CD4-positive, alpha-beta T cell treated with Interleukin-15 for 4 hours (primary cell): ENCODE measurements around the gene CFAP45.
"Not testable (repeated sequence)": the region's sequence is repeated elsewhere in the genome, so short reads cannot be mapped to it uniquely, and the experiment has no call there.

ENCODE experiments used
- DNase-seq: peaks from one replicate; pipeline ENCODE4 v3.0.0-alpha.2; 2020; ENCODE audit warnings: low spot score

The CFAP45 gene

DNA sequence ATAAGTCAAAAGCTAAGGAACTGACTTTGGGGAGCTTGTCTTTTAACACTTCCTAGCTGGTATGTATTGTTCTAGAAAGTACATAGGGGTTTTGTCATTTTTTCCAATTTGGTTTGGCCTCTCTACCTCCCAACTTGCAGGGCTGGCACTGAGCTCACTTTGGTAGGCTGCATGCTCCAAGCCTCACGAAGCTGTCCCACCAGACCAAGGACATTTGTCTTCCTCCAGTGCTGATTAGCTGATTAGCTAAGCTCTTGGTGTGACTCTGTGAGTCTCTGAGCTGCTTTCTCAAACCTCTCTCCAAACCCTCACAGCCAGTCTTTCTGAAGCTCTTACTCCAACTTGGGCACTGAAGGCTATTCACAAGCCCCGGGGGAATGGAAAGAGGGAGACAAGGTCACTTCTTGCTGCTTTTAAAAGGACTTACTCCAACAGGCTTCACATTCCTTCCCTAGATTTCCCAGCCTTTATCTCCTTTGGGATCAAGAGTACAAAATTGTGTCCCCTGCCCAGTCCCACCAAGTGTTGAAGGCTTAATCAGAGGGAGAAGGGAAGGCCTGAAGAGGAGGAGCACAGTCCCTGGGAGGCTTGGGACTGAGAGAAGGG, 893 bp upstream of the CFAP45 start:
- DNase-seq = no peak

DNA sequence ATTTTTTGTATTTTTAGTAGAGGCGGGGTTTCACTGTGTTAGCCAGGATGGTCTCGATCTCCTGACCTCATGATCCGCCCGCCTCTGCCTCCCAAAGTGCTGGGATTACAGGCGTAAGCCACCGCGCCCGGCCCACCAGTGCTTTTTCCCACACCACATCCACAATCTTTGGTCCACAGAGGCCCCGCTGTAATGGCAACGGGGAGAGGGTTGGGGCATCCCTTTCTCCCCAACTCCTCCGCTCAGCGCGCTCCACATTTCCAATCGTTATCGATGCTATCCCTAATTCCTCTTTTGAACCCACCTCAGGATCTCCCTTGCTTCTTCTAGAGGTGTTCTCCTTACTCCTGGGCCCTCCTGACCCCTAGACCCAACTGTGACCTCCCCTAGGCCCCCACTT, 331 bp downstream of the CFAP45 start:
- not testable (repeated sequence) for DNase-seq

DNA sequence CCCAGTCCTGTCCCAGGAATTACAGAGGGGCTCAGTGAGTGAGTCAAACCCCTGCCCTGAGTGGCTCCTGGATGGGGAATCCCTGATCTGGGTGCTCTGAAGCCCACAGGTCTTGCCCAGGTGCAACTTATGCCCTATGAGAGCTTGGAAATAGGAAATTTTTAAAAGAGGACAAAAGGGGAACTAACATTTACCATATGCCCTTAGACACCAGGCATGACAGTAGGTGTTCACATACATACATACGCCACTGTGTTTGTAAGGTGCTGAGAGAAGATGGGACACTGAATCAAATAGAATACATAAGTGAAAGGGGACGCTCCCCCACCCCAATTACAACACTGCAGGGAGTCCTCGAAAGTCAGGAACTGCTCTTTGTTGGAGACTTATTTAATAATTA, 1.4 kb downstream of the CFAP45 start:
- no peak for DNase-seq

DNA sequence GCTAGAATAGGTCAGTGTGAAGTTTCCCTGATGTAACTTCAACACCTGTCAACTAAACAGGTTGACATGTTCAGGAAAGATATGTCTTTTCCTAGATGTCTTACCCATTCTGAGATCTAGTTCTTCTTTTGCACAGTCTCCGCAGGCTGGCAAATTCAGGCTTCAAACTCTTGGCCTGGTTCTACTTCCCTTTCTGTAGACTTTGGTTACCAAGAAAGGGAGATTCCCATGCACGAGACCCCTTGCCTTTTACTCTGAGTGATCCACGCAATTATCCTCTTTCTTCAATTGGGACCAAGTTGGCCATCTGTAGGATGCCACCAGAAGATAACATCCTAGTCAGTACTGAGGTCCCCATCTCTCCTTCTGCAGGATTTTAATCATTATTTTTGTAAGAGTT, 2.0 kb downstream of the CFAP45 start:
- no peak for DNase-seq

DNA sequence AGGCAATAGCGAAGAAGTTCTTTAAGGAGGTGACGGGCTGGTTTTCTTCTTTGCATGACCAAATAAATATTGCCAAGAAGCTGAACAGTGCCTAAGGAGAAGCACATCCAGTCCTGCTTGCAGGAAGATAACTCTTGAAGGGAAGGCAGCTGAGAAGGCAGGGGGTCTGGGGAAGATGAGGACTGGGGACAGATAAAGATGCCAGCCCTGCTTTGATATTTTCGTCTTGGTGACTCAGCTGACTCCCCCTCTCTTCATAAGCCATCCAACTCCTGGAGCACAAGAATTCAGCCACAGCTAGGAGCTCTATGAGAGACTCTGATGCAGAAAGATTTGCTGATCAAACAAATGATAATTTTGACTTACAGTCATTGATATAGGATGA, 3.4 kb downstream of the CFAP45 start:
- DNase-seq = no peak

DNA sequence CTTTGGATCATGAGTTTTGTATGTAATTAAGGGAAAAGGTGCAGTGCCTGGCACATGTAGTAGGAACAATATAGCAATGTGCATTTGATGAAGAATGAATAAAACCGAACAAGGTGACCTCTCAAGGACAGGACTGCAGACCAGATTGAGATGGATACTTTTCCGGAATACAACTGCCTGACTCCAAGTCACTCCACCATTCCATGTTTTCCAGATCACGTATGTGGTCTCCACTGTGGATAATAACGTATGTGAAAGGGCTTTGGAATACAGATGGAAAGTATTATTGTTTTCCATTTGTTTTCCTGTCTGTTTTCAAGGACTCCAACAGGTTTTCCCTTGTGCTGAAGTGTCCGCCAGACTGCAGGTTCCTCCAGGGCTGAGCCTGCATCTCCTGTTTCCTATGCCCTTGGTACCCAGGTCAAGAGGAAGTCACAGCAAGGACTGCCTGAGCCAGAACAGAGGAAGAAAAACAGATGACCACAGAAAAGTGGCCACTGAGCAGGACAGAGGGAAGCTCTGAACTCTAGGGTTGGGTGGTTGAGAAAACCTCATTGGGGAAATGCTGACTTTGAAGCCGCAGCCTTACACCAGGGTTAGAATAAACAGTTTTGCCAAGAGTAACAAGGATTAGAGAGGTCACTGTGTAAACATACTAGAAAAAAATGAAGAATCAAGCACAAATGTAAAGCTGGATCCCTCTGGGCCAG, 4.0 kb downstream of the CFAP45 start:
- DNase-seq = no peak

DNA sequence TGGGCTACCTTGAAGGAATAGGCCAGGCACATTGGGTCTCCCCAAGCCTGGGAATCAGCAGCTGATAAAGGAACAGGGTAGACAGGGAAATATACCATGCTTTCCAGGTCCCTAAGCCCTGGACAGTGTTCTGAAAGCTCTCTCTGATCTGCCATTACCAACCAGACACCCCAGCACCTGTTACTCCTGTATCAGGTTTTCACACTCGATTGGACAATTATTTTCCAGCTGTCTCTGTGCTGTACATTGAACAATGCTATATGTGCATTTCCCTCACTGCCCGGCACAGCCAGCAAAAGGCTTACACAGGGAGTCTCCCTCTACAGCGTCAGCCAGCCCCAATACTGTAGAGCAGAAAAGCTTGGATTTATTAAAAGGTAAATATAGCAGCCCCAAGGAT, 4.7 kb downstream of the CFAP45 start:
- DNase-seq = no peak

DNA sequence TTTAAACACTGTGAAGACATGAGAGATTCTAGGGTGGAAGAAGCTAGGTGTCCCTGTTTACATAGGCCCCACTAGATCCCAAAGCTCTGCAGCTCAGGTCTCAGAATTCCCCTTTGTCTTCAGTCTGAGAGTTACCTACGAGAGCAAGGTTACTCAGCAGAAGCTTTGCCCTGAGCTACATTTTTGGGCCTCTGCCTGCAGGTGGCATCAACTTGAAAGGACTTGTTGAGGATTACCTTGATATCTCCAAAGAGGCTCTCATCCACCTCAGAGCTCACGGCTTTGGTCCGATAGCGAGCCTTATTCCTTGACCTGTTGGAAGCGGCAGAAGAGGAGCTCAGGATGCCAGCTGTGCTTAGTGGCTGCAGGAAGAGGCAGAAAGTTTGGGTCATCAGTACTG, 7.0 kb downstream of the CFAP45 start:
- no peak for DNase-seq

DNA sequence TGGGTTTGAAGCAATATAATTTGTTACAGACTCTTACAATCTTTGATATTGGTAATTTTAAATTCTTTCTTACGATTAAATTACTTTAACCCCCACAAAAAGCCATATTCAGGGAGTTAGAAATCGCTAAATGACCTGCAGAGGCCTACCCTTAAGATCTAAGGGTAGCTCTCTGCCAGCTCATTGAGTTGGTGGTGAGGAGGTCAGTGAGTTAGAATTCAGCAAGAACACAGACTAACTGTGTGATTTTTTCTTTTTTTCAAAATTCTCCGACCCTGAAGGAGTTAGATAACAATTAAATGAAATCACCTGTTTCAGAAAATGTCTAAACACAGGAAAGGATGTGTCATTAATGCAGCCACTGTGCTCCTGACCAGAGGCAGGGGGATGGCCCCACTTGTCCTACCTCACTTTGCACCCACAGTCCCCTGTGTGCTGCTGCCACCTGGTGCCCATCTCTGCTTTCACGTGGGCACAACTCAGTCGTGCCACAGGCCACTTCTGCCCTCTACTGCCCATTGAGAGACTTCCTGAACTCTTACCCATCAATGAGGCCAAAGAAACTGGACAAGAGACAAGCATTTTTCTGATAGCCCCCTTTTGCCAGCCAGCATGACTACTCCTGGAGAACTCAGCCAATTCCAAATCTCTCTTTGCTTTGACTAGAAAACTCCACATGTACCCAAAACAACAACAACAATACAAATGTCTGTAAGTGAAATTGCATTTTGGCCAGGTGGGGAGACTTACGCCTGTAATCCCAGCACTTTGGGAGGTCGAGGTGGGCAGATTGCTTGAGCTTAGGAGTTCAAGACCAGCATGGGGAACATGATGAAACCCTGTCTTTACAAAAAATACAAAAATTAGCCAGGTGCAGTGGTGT, 8.4 kb downstream of the CFAP45 start:
- peak; percentile 85 for DNase-seq

DNA sequence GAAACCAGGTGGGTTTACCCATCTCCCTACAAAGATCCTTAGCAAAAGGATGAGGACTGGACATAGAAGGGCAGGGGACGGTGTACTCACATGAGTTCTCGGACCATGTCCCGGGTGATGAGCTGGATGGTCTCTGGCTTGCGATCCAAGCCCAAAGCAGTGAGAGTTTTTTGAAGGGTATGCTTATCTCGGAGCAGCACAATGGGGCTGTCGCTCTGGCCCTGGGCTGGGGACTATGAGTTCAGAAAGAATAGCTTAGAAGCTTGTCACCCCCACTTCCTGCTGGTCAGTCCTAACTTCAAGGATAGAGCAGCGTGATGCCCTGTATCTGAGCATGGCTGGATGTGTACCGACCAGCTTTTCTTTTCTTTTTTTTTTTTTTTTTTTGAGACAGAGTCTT, 9.6 kb downstream of the CFAP45 start:
- DNase-seq = no peak

DNA sequence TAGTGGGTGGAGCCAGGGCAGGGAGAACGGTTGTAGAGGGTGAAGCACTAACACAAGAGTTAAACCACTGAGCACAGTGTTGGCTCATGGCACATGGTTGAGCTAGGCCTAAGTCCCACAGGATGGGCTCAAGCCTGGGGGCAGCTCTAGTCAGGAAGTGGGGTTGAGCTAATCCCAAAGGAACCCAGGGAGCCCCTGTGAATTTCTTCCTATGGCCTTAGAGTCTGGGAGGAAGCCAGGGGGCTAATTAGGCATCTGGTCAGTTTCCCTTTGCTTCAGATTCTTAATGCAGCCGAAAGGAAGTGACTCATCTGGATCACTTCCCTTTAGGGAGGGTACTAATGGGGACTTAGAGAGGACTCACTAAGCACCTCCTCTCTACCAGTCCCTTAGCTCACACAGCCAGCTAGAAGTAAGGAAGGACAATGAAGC, 10.1 kb downstream of the CFAP45 start:
- peak; percentile 29 for DNase-seq

DNA sequence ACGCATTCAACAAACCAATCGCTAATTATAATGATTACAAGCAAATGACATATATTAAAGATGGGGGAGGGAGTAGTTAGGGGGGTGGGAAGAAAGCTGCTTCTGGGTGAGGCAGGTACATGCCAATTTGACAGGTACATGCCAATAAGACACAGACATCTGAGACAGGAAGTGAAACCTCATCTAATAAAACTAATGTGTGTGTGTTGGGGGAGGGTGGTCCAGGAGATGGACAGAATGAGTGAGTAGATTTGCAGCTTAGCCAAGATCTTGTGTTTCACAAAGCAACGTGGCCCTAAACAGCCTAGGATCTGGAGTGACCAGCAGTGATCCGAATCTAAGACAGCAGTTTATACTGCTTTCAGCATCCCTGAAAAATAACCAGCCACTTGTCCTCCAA, 10.8 kb downstream of the CFAP45 start:
- no peak for DNase-seq

DNA sequence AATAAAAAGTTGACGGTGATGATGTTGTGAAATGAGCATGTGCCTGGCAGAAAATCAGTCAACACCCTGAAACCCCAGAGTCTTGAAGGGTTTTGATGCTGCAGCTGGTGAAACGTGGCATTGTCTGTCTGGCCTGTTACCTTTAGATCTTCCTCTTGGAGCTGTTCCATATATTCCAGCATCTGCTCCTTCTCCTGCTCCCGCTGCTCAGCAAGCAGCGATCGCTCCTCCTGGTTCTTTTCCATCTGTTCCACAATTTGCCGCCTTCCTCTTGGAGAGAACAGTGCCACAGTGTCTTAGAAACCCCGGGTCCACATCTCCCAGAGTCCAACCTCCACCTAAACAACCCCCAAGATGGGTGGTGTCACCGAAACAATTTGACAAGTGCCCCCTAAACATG, 15.7 kb downstream of the CFAP45 start:
- no peak for DNase-seq

DNA sequence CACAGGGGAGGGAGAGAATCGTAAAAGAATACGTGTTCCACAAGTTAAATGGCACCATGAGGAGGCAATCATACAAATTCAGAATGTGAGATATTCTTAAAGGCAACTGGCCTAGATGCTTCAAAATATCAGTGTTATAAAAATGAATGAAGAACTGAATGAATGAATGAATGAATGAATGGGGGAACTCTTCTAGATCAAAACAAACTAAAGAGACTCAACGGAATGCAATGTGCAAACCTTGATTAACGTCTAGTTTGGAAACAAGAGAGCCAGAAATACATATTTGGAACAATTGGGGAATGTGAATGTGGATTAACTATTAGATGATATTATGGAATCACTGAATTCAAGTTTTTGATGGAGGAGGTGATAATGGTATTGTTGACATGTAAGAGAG, 16.8 kb downstream of the CFAP45 start:
- no peak for DNase-seq

DNA sequence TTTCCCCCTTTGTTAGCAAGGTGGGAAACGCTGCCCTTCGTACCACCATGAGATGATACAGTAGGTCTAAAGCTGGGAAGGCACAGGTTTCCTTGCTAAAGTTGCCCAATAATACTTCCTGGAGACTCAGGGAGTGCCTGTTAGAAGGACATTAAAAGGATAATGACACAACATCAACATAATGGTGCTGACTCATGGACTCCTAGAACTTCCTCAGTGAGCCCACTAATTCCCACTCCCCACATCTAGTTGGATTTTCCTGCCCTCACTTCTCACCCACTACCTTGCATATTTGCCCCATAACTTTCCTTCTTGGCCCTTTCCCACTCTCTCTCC, 17.5 kb downstream of the CFAP45 start:
- DNase-seq = no peak

DNA sequence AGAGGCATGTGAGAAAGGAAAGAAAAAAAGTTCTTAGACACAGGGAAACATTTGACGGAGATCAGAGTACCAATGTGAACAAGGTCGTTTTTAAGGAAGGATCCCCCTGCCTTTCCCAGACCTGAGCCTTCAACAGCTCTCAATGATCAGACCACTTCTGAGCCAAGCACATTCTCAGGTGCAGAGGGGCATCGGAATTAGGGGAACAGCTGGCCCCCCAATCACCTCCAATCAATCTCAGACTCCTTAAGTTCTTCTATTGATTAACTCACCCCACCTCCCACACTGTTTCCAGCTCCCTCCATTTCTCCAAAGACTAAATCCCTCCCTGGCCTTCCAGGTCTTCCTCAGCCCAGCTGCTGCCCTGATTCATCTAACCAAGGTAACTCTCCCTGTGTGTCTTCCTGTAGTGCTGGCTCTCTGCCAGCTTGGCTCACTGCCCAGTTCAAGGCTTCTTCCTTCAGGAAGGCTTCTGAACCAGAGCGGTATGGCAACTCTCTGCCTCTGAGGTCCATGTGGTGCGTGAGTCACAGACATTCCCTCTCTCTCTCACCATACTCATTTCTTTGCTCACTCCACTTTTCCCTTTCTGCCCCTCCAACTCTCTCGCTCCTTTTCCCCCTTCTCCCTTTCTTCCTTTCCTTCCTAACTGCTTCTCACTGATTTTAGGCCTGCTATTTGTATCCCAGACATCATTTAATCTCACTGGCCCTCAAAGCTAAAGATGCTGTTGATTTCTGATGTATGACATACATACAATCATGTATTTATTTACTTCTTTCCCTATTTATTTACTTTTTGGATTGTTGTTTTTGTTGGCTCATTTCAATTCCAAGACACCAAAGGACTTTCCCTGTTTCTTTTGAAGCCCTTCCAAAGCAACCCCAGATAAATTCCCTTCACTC, 18.1 kb downstream of the CFAP45 start:
- DNase-seq = peak; percentile 32

DNA sequence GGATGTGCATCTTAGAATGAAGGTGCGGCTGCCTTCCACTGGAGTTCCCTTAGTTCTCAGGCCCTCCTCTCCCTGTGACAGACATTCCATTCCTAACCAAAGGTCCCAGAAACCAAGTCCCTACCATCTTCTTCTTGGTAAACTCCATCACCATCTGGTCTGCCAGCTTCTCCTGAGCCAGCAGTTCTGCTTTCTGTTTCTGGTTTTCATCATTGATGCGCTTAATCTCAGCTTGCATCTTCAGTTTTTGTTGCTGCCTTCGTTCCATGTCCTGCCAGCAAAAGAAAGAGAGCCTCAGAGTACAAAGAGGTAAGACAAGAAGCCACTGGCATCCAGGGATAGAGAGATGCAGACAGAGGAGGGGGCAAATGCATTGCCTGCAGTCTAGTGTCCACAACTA, 19.5 kb downstream of the CFAP45 start:
- no peak for DNase-seq

DNA sequence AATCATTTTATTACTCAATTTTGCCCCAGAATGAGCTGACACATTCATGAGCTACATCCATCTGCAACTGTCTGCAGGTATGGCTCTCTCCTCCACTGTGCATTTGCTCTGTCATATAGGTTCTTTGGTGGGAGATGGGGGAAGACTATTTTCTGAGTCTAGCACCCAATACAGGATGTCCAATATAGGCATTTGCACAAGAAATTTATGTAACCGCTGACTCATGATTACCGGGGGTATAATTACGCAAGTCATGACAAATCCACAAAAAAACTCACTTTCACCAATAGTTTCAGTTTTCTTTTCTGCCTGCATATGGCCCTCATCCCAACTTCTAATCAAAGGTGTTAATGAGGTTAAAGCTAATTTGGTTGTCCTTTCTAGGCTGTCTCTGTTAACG, 20.0 kb downstream of the CFAP45 start:
- no peak for DNase-seq

DNA sequence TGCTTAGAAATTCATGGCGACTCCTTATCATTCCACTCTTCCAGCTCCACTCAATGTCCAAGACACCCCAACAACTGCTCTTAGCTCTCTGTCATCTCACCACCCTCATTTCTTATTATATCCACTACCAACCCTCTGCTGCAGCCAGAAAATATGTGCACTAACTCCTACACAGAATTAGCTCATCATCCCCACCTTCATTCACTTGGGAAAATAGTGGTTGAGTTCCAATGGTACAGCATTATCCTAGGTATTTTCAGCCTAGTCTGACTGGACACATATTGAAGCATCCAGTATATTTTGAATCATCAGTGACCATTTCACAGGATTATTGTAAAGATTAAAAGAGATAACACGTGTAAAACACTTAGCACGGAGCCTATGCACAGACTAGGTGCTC, 20.8 kb downstream of the CFAP45 start:
- DNase-seq = no peak

DNA sequence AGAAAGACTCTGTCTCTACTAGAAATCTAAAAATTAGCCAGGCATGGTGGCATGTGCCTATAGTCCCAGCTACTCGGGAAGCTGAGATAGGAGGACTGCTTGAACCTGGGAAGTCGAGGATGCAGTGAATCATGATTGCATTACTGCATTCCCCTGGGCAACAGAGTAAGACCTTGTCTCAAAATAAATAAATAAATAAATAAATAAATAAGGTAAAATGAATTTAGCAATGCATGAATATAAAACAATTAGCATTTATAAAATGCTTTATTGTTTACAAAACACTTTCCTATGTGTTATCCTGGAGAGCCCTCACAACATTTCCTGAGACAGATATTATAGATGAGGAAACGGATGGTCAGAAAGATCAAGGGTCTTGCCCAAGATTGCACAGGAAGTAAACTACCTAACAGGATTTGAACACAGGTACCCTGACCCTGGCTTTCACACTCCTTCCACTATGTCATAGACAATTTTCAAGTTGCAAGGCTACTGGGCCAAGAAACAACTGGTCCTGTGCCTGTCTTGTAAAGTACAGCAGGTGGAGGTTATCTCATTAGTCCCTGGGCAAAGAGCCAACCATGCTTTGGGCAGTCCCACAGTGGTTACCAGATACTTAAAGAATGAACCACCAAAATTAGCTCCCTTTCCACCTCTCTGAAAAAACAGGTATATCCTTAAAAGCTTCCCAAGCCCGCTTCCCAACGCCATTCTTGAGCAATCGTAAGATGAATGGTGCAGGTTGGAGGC, 22.1 kb downstream of the CFAP45 start:
- no peak for DNase-seq

DNA sequence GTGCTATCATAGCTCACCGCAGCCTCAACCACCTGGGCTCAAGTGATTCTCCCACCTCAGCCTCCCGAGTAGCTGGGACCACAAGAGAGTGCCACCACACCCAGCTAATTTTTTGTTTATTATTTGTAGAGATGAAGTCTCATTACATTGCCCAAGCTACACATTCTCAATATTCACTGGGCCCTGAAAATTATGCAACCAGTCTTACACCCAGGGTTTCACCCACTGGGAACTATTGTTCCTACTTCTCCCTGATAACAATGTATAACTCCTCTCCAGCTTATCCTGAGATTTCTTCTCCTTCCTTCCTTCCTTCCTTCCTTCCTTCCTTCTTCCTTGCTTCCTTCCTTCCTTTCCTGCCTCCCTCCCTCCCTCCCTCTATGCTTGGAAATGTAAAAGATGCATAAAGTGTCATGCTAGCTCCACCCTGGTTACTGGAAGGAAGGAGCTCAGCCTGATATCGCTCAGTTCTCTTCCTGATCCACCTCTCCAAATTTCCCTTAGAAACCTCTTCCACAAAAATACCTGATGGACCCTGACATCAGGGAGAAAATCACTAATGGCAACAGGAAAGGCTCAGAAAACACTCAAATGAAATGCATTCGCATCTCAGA, 26.3 kb downstream of the CFAP45 start:
- DNase-seq = no peak
